H1 (cell line): Measurements from ENCODE around the gene GJA5. TPM values are rescaled to one million over a fixed set of nuclear protein-coding genes. Genes with fewer than 3 reads are reported as not detected.
A peak's percentile ranks its signal among the peaks of the same experiment; 100 is the strongest.

Experiments
- CTCF ChIA-PET: fragments of 300-600 bp; sonication (Branson Sonifier 250); formaldehyde crosslinking; loops from one replicate; lab custom pipeline; 2021; ENCODE audit not compliant: partially characterized antibody; lab: Charles Lee
- POLR2A ChIA-PET: fragments of 300-600 bp; sonication (Branson Sonifier 250); formaldehyde crosslinking; loops from one replicate; lab custom pipeline; 2021; ENCODE audit warnings: inconsistent platforms; ENCODE audit not compliant: partially characterized antibody; lab: Charles Lee
- DNase-seq, 2 experiments: peaks; one replicate each; pipeline versions ENCODE4 v3.0.0 to v3.0.0-alpha.2; 2010 to 2022; ENCODE audit warnings: low spot score in 2 of 2, low read depth in 1 of 2, mixed read lengths in 1 of 2
- FAIRE-seq: peaks from 2 replicates; lab custom pipeline; 2011; peaks lifted over from hg19 to GRCh38; lab: Jason Lieb, UNC
- H2AFZ ChIP-seq: 2 replicates; pipeline ENCODE4 v1.8.1; 2012; ENCODE audit warnings: low read length, inconsistent platforms
- H2AK5ac ChIP-seq: 2 replicates; pipeline ENCODE4 v1.6.1; 2013; ENCODE audit warnings: low read depth, low read length
- H2BK120ac ChIP-seq: replicated peaks from 2 replicates; pipeline ENCODE3; 2013; ENCODE audit warnings: low read depth, low read length, inconsistent platforms
- H2BK12ac ChIP-seq: 2 replicates; pipeline ENCODE4 v1.6.1; 2013; ENCODE audit warnings: low read depth, low read length
- H2BK15ac ChIP-seq: 2 replicates; pipeline ENCODE4 v1.6.1; 2013; ENCODE audit warnings: low read length
- H2BK20ac ChIP-seq: 2 replicates; pipeline ENCODE4 v1.6.1; 2013; ENCODE audit warnings: low read length
- H2BK5ac ChIP-seq: 2 replicates; pipeline ENCODE4 v1.6.1; 2013; ENCODE audit warnings: low read depth, low read length
- H3K14ac ChIP-seq: 2 replicates; pipeline ENCODE4 v1.6.1; 2013; ENCODE audit warnings: inconsistent platforms; ENCODE audit not compliant: insufficient read length
- H3K18ac ChIP-seq: 2 replicates; pipeline ENCODE4 v1.6.1; 2013; ENCODE audit warnings: low read length; ENCODE audit errors: extremely low read depth
- H3K23ac ChIP-seq: 2 replicates; pipeline ENCODE4 v1.6.1; 2013; ENCODE audit warnings: inconsistent platforms; ENCODE audit not compliant: insufficient read length
- H3K23me2 ChIP-seq: 2 replicates; pipeline ENCODE4 v1.6.1; 2013; ENCODE audit warnings: low read depth, low read length
- H3K27ac ChIP-seq: 2 replicates; pipeline ENCODE4 v1.6.1; 2011; ENCODE audit warnings: low read depth, low read length, inconsistent platforms
- H3K27me3 ChIP-seq, 4 experiments: replicated peaks in 1 of 4; 1 replicate in 1 of 4; 2 replicates in 3 of 4; pipeline versions ENCODE4 v1.6.1 to v1.8.1; 2011 to 2013; ENCODE audit warnings: low read length in 3 of 4, mild to moderate bottlenecking in 3 of 4, inconsistent platforms in 2 of 4, mixed read lengths in 2 of 4, moderate library complexity in 1 of 4; ENCODE audit not compliant: control insufficient read depth in 3 of 4, insufficient read depth in 3 of 4; ENCODE audit errors: extremely low read depth in 1 of 4
- H3K36me3 ChIP-seq, 4 experiments: 2 replicates each; pipeline versions ENCODE4 v1.6.1 to v1.8.1; 2011 to 2013; ENCODE audit warnings: mild to moderate bottlenecking in 4 of 4, low read length in 3 of 4, moderate library complexity in 2 of 4, control low read depth in 1 of 4, inconsistent platforms in 1 of 4; ENCODE audit not compliant: insufficient read depth in 4 of 4, control insufficient read depth in 2 of 4
- H3K4ac ChIP-seq: replicated peaks from 2 replicates; pipeline ENCODE3; 2013; ENCODE audit warnings: low read length, low read depth, mixed read lengths, inconsistent platforms; ENCODE audit not compliant: insufficient read length
- H3K4me1 ChIP-seq, 4 experiments: replicated peaks in 1 of 4; 1 replicate in 1 of 4; 2 replicates in 3 of 4; pipeline versions ENCODE4 v1.6.1 to v1.8.1; 2011 to 2013; ENCODE audit warnings: low read length in 3 of 4, inconsistent platforms in 2 of 4, mixed read lengths in 1 of 4; ENCODE audit not compliant: insufficient read depth in 4 of 4, control insufficient read depth in 3 of 4
- H3K4me2 ChIP-seq, 2 experiments: 2 replicates each; pipeline versions ENCODE4 v1.6.1 to v1.8.1; 2011 to 2013; ENCODE audit warnings: low read depth in 2 of 2, low read length in 2 of 2, control low read depth in 1 of 2, inconsistent platforms in 1 of 2, mild to moderate bottlenecking in 1 of 2; ENCODE audit not compliant: insufficient read depth in 1 of 2
- H3K4me3 ChIP-seq, 4 experiments: fragments of 200-600, 300-600 bp in 1 of 4; sonication (generic), shearing (Covaris generic), sonication (Bioruptor Twin) in 1 of 4; 2 replicates each; pipeline versions ENCODE4 v1.5.1 to v1.8.1; 2011 to 2016; ENCODE audit warnings: low read length in 4 of 4, low read depth in 3 of 4, control low read depth in 2 of 4, inconsistent platforms in 2 of 4, mild to moderate bottlenecking in 2 of 4, mixed read lengths in 1 of 4, moderate library complexity in 1 of 4; ENCODE audit not compliant: insufficient read depth in 2 of 4; ENCODE audit errors: extremely low read depth in 1 of 4
- H3K56ac ChIP-seq: replicated peaks from 2 replicates; pipeline ENCODE3; 2013; ENCODE audit warnings: low read depth, mild to moderate bottlenecking, mixed read lengths, low read length, inconsistent platforms; ENCODE audit not compliant: insufficient read length
- H3K79me1 ChIP-seq: 2 replicates; pipeline ENCODE4 v1.6.1; 2013; ENCODE audit warnings: low read depth, low read length, control low read depth
- H3K79me2 ChIP-seq, 2 experiments: 2 replicates each; pipeline versions ENCODE4 v1.6.1 to v1.8.1; 2012 to 2013; ENCODE audit warnings: low read length in 2 of 2, mild to moderate bottlenecking in 2 of 2, inconsistent platforms in 1 of 2; ENCODE audit not compliant: insufficient read depth in 2 of 2, control insufficient read depth in 1 of 2
- H3K9ac ChIP-seq, 4 experiments: replicated peaks in 1 of 4; 1 replicate in 1 of 4; 2 replicates in 3 of 4; pipeline versions ENCODE4 v1.6.1 to v1.8.1; 2011 to 2013; ENCODE audit warnings: low read depth in 3 of 4, low read length in 3 of 4, control low read depth in 2 of 4, mild to moderate bottlenecking in 2 of 4, moderate library complexity in 2 of 4, inconsistent platforms in 1 of 4; ENCODE audit errors: extremely low read depth in 1 of 4
- H3K9me3 ChIP-seq, 2 experiments: 2 replicates each; pipeline versions ENCODE4 v1.6.1 to v1.8.1; 2012 to 2013; ENCODE audit warnings: mild to moderate bottlenecking in 2 of 2, moderate library complexity in 2 of 2, control low read depth in 1 of 2, inconsistent platforms in 1 of 2, low read depth in 1 of 2, low read length in 1 of 2, mixed read lengths in 1 of 2; ENCODE audit not compliant: insufficient read depth in 2 of 2
- H4K20me1 ChIP-seq, 2 experiments: replicated peaks in 1 of 2; 2 replicates each; pipeline versions ENCODE3 to v1.8.1; 2011 to 2013; ENCODE audit warnings: inconsistent platforms in 2 of 2, low read length in 2 of 2, mild to moderate bottlenecking in 1 of 2; ENCODE audit not compliant: insufficient read depth in 2 of 2, control insufficient read depth in 1 of 2
- H4K5ac ChIP-seq: 2 replicates; pipeline ENCODE4 v1.6.1; 2013; ENCODE audit warnings: low read length, low read depth, mixed read lengths, inconsistent platforms; ENCODE audit not compliant: insufficient read length
- H4K8ac ChIP-seq: 2 replicates; pipeline ENCODE4 v1.8.0; 2013; ENCODE audit warnings: mild to moderate bottlenecking, moderate library complexity, low read length, inconsistent platforms; ENCODE audit not compliant: insufficient read depth; ENCODE audit errors: extremely low read depth
- H4K91ac ChIP-seq: replicated peaks from 2 replicates; pipeline ENCODE3; 2013; ENCODE audit warnings: low read length, mixed read lengths, inconsistent platforms; ENCODE audit not compliant: insufficient read length
- CEBPB ChIP-seq: IDR thresholded peaks from 2 replicates; pipeline ENCODE4 v1.6.1; 2012; ENCODE audit warnings: low read depth, low read length
- MAX ChIP-seq: IDR thresholded peaks from 2 replicates; pipeline ENCODE4 v1.6.1; 2012; ENCODE audit warnings: inconsistent platforms
- PHF8 ChIP-seq: fragments of 200-600 bp; sonication (generic); conservative IDR thresholded peaks from 2 replicates; pipeline ENCODE4 v1.7.1; 2012; ENCODE audit warnings: low read depth, mild to moderate bottlenecking, inconsistent platforms, low read length, moderate library complexity
- RNF2 ChIP-seq: fragments of 200-900, 300-1000 bp; sonication (generic); IDR thresholded peaks from 2 replicates; pipeline ENCODE4 v1.7.1; 2016; ENCODE audit warnings: borderline replicate concordance, low read depth, mild to moderate bottlenecking, antibody characterized with exemption, low read length; ENCODE audit not compliant: poor library complexity, severe bottlenecking; ENCODE audit errors: missing control alignments
- SAP30 ChIP-seq: fragments of 300-600 bp; sonication (generic); IDR thresholded peaks from 2 replicates; pipeline ENCODE4 v1.7.1; 2012; ENCODE audit warnings: low read length, moderate library complexity, mild to moderate bottlenecking, inconsistent platforms; ENCODE audit not compliant: insufficient read depth, insufficient replicate concordance
- SP1 ChIP-seq: IDR thresholded peaks from 2 replicates; pipeline ENCODE4 v1.6.1; 2011; ENCODE audit warnings: low read depth, low read length
- WGBS, 2 experiments: shearing (Covaris generic) in 1 of 2; methylation state at CpG; one replicate each; pipeline versions ENCODE4 v1.1.6 to v1.1.7; 2013 to 2015; ENCODE audit warnings: low lambda C conversion rate in 2 of 2, mixed read lengths in 2 of 2, inconsistent platforms in 1 of 2, low coverage in 1 of 2, missing lambda C conversion rate in 1 of 2; ENCODE audit not compliant: insufficient replicate concordance in 2 of 2, insufficient coverage in 1 of 2, insufficient read length in 1 of 2; ENCODE audit errors: extremely low coverage in 1 of 2, missing lambda C conversion rate in 1 of 2; 5-methylcytosine and 5-hydroxymethylcytosine counted together
- long read RNA-seq, 2 experiments: library from RNA in 1 of 2; library from capped mRNA in 1 of 2; stranded (forward); transcript quantifications; one replicate each; pipeline ENCODE4 v2.0.0, GENCODE V29; 2021; ENCODE audit warnings: inconsistent platforms in 1 of 2
- polyA minus RNA-seq, 3 experiments: library from RNA; depleted of rRNA, polyadenylated mRNA; stranded (reverse); fragments of >200 nt; gene quantifications; 1 replicate in 2 of 3; 2 replicates in 1 of 3; pipeline ENCODE4 v1.2.3, GENCODE V29; 2011
- polyA plus RNA-seq, 7 experiments: library from polyadenylated mRNA; depleted of rRNA in 3 of 7; stranded (reverse) in 5 of 7; unstranded in 2 of 7; fragments of >200 nt in 5 of 7; fragments of 200-250 nt in 2 of 7; gene quantifications; 1 replicate in 5 of 7; 2 replicates in 1 of 7; 4 replicates in 1 of 7; pipeline versions ENCODE4 v1.2.1 to v1.2.3, GENCODE V29; 2011 to 2013; ENCODE audit warnings: missing spikeins in 2 of 7, mixed read lengths in 2 of 7
- total RNA-seq: library from RNA; stranded (reverse); fragmentation: NEBNext Ultra II Directional; extraction: Animal tissue kit (Norgen Biotek cat#: 25700); gene quantifications from 2 replicates; pipeline ENCODE4 v1.2.1, GENCODE V29; 2021

The GJA5 gene
- total RNA-seq (2.7 and 2.8 TPM in 2 replicates), polyA plus RNA-seq (2011; rRNA removed) (1.2 and 2.0 TPM in 2 replicates), polyA minus RNA-seq (2011; rRNA and poly(A)+ RNA removed) (1.6 and 2.6 TPM in 2 replicates)
- polyA plus RNA-seq (2011; cell fraction: cytosol; rRNA removed), result 1.1 TPM
- 1.4 TPM for polyA plus RNA-seq (2011; cell fraction: nucleus; rRNA removed)
- polyA plus RNA-seq (2012, experiment 1 of 2), result 1.3 to 2.6 TPM (median 1.5 TPM) in 4 replicates
- polyA plus RNA-seq (2012, experiment 2 of 2), result 1.4 TPM
- polyA plus RNA-seq (2013, experiment 1 of 2), result 5.8 TPM
- polyA plus RNA-seq (2013, experiment 2 of 2), result 5.9 TPM
- 1.3 TPM for polyA minus RNA-seq (2011; cell fraction: cytosol; rRNA and poly(A)+ RNA removed)
- 0.50 TPM for polyA minus RNA-seq (2011; cell fraction: nucleus; rRNA and poly(A)+ RNA removed)
- long read RNA-seq, experiment 1, partial matches to known transcripts, result 0 of 1 reads
- long read RNA-seq, experiment 1, other reads (novel, unspliced or antisense), result 1 of 1 reads
- long read RNA-seq, experiment 2, partial matches to known transcripts, result 0 of 1 reads
- long read RNA-seq, experiment 2, other reads (novel, unspliced or antisense), result 0 of 1 reads

GRCh38 chr1:147760481-147761260, at the start of gene GJA5:
Gene GJA5, minus strand, starts transcription at chr1:147760602. Its CDS starts 1,364 bp downstream, at chr1:147759238.
- WGBS, 2 experiments, result 91% methylated on average over 7 of the region's 7 CpGs; no CpG with 5 or more reads in 1 of the 2 experiments
- no peak within 1 kb of the TSS for H3K9ac ChIP-seq
- H3K4me2 ChIP-seq, result no peak within 1 kb of the TSS
- H4K91ac ChIP-seq, result peak within 1 kb of the TSS; percentile 48
- H2BK15ac ChIP-seq, result no peak within 1 kb of the TSS
- H2BK5ac ChIP-seq, result no peak within 1 kb of the TSS
- no peaks in the 10 kb centered on the region; a peak in 1 of 7 replicates for H3K27me3 ChIP-seq
- ChIA-PET POLR2A (no interaction called here), CTCF (interaction anchor here (0.6 kb wide), 1 partner anchor 16 kb away, joined by 3 read pairs; no protein-coding TSS in a partner anchor)
- no peak for FAIRE-seq
- H4K20me1 ChIP-seq, result no peaks in the 10 kb centered on the region
- H3K79me1 ChIP-seq, result no peaks in the 10 kb centered on the region
- no peak within 1 kb of the TSS for H2BK12ac ChIP-seq
- no peak for DNase-seq
- no peak within 1 kb of the TSS for H2BK20ac ChIP-seq
- H3K27ac ChIP-seq, result no peak within 1 kb of the TSS
- H3K36me3 ChIP-seq, result no peaks in the 10 kb centered on the region; a peak in 1 of 8 replicates
- no peaks in the 10 kb centered on the region; the same call in 1 of the 2 replicates for H3K23me2 ChIP-seq
- peak within 1 kb of the TSS; percentile 45; the same call in 1 of the 2 replicates for H2AFZ ChIP-seq
- H3K4me1 ChIP-seq, result no peaks in the 10 kb centered on the region
- H3K4me3 ChIP-seq, result no peak within 1 kb of the TSS
- H3K56ac ChIP-seq, result no peak within 1 kb of the TSS
- no peaks in the 10 kb centered on the region for H3K79me2 ChIP-seq
- H4K8ac ChIP-seq, result no peak within 1 kb of the TSS
- no peak within 1 kb of the TSS for H3K23ac ChIP-seq
- H3K18ac ChIP-seq, result no peak within 1 kb of the TSS
- H3K4ac ChIP-seq, result no peak within 1 kb of the TSS
- no peaks in the 10 kb centered on the region for H3K9me3 ChIP-seq
- H2AK5ac ChIP-seq, result peak within 1 kb of the TSS; percentile 88; the same call in 1 of the 2 replicates
- H4K5ac ChIP-seq, result no peak within 1 kb of the TSS
- no peak within 1 kb of the TSS for H3K14ac ChIP-seq
- H2BK120ac ChIP-seq, result no peak within 1 kb of the TSS
- no peak for TF ChIP-seq SP1
- TF ChIP-seq PHF8, result no peak
- no peak for TF ChIP-seq RNF2
- no peak for TF ChIP-seq CEBPB
- TF ChIP-seq SAP30, result no peak
- no peak for TF ChIP-seq MAX
